Smooth muscle cell (in vitro differentiated cells): ENCODE data around the gene ANAPC2. TPM values are rescaled to one million over a fixed set of nuclear protein-coding genes. Genes with fewer than 3 reads are reported as not detected.

Source experiments
- DNase-seq: peaks from one replicate; lab custom pipeline; 2025; ENCODE audit not compliant: unreplicated experiment; lab: John Stamatoyannopoulos, UW
- H2AFZ ChIP-seq: fragments of 200-600 bp; sonication (generic); 2 replicates; pipeline ENCODE4 v1.6.0; 2016; ENCODE audit warnings: antibody characterized with exemption, low read depth, mild to moderate bottlenecking
- H3F3A ChIP-seq: fragments of 200-600 bp; sonication (generic); 2 replicates; pipeline ENCODE4 v1.6.0; 2017; ENCODE audit warnings: antibody characterized with exemption, low read depth
- H3K27ac ChIP-seq: fragments of 200-600 bp; sonication (generic); 2 replicates; pipeline ENCODE4 v1.5.1; 2016; ENCODE audit warnings: low read depth, mild to moderate bottlenecking
- H3K27me3 ChIP-seq: fragments of 200-600 bp; sonication (generic); 2 replicates; pipeline ENCODE4 v1.6.1; 2016; ENCODE audit warnings: low read depth, mild to moderate bottlenecking
- H3K36me3 ChIP-seq: fragments of 200-600 bp; sonication (generic); 2 replicates; pipeline ENCODE4 v1.5.1; 2016; ENCODE audit warnings: low read depth
- H3K4me1 ChIP-seq: fragments of 200-600 bp; sonication (generic); 2 replicates; pipeline ENCODE4 v1.5.1; 2016; ENCODE audit warnings: low read depth
- H3K4me2 ChIP-seq: fragments of 200-600 bp; sonication (generic); 2 replicates; pipeline ENCODE4 v1.6.0; 2016; ENCODE audit warnings: mild to moderate bottlenecking
- H3K4me3 ChIP-seq: fragments of 200-600 bp; sonication (generic); 2 replicates; pipeline ENCODE4 v1.5.1; 2016; ENCODE audit warnings: mild to moderate bottlenecking
- H3K79me2 ChIP-seq: fragments of 200-600 bp; sonication (generic); 2 replicates; pipeline ENCODE4 v1.6.0; 2016; ENCODE audit warnings: low read depth, mild to moderate bottlenecking
- H3K9ac ChIP-seq: fragments of 200-600 bp; sonication (generic); 2 replicates; pipeline ENCODE4 v1.6.0; 2016; ENCODE audit warnings: low read depth
- H3K9me3 ChIP-seq: fragments of 200-600 bp; sonication (generic); replicated peaks from 2 replicates; pipeline ENCODE4 v1.5.1; 2016; ENCODE audit warnings: low read depth
- H4K20me1 ChIP-seq: fragments of 200-600 bp; sonication (generic); 2 replicates; pipeline ENCODE4 v1.6.0; 2016; ENCODE audit warnings: low read depth
- WGBS: methylation state at CpG from one replicate; pipeline ENCODE4 v1.1.7; 2016; ENCODE audit warnings: low lambda C conversion rate; 5-methylcytosine and 5-hydroxymethylcytosine counted together
- polyA plus RNA-seq: library from polyadenylated mRNA; unstranded; fragments of >200 nt; fragmentation: Nextera tagmentation; extraction: Ambion mirVana; gene quantifications from 2 replicates; pipeline ENCODE4 v1.2.1, GENCODE V29; 2016
- total RNA-seq: library from RNA; depleted of rRNA; stranded (reverse); fragments of >200 nt; gene quantifications from 2 replicates; pipeline ENCODE4 v1.2.3, GENCODE V29; 2014
- TF ChIP-seq, protein P1 (sequence below): fragments of 200-600 bp; sonication (generic); IDR thresholded peaks from 2 replicates; pipeline ENCODE4 v1.5.1; 2017; ENCODE audit warnings: borderline replicate concordance, mild to moderate bottlenecking, antibody characterized with exemption; ENCODE audit not compliant: insufficient read depth, poor library complexity, severe bottlenecking

The ANAPC2 gene
- total and polyA plus RNA-seq, 2 experiments from 2014 or later = 6.6 to 12.6 TPM

DNA sequence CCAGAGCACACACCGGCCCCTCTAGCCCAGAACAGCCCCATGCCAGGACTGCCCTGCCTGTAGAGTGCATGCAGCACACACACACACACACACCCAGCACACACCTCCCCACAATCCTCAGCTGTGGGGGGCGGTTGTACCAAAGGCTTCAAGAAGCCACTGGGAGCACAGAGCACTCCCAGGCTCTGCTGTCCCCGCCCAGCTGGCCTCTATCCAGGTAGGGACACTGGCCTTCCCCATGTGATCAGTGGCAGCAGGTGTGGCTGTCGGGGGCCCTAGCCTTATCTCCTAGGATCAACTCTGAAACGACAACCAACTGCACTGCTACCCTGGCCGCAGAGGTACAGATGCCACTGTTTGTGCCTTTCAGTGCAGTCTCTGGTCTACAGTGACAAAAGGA, 2.0 kb downstream of the ANAPC2 start:
- no peaks in the 10 kb centered on the region for H3K9me3 ChIP-seq
- H2AFZ ChIP-seq = no peak overlapping the region
- no peak overlapping the region for H3K27ac ChIP-seq
- TF ChIP-seq, protein P1, sequence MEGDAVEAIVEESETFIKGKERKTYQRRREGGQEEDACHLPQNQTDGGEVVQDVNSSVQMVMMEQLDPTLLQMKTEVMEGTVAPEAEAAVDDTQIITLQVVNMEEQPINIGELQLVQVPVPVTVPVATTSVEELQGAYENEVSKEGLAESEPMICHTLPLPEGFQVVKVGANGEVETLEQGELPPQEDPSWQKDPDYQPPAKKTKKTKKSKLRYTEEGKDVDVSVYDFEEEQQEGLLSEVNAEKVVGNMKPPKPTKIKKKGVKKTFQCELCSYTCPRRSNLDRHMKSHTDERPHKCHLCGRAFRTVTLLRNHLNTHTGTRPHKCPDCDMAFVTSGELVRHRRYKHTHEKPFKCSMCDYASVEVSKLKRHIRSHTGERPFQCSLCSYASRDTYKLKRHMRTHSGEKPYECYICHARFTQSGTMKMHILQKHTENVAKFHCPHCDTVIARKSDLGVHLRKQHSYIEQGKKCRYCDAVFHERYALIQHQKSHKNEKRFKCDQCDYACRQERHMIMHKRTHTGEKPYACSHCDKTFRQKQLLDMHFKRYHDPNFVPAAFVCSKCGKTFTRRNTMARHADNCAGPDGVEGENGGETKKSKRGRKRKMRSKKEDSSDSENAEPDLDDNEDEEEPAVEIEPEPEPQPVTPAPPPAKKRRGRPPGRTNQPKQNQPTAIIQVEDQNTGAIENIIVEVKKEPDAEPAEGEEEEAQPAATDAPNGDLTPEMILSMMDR = no peak
- no peak overlapping the region for H3K4me3 ChIP-seq
- H4K20me1 ChIP-seq = peaks cover 10% of the 10 kb centered on the region
- peaks cover 18% of the 10 kb centered on the region for H3K4me1 ChIP-seq
- DNase-seq = no peak
- no peak overlapping the region for H3K9ac ChIP-seq
- peaks cover 39% of the 10 kb centered on the region for H3K79me2 ChIP-seq
- no peaks in the 10 kb centered on the region for H3K27me3 ChIP-seq
- peaks cover 12% of the 10 kb centered on the region for H3F3A ChIP-seq
- 90% methylated on average over 6 of the region's 6 CpGs for WGBS
- H3K36me3 ChIP-seq = no peaks in the 10 kb centered on the region
- peak overlapping the region; percentile 100 for H3K4me2 ChIP-seq

DNA sequence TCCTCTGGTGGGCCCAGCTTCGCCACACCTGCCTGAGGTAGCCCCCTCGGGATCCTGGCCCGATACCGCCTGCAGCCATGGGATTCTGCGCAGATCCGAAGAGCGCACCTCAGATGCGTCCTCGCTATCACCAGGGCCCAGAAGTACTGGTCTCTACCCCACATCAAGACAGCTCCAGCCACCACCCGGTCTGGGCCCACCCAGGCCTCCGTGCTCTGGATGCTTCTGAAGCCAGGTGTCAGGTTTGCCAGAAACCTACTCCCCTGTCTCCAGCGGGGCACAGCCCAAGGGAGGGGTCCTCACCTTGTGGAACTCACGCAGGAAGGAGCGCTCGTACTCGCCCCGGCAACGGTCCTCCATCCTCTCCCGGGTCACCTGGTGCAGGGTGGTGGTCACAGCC, 2.4 kb downstream of the ANAPC2 start:
- Histone ChIP-seq H3F3A (peaks cover 12% of the 10 kb centered on the region), H3K79me2 (peaks cover 36% of the 10 kb centered on the region), H3K36me3 (no peaks in the 10 kb centered on the region), H3K9me3 (no peaks in the 10 kb centered on the region), H3K4me2 (no peak overlapping the region), H3K4me3 (no peak overlapping the region), H3K27ac (no peak overlapping the region), H3K4me1 (peaks cover 18% of the 10 kb centered on the region), H4K20me1 (peaks cover 10% of the 10 kb centered on the region), H3K9ac (no peak overlapping the region), H3K27me3 (no peaks in the 10 kb centered on the region), H2AFZ (no peak overlapping the region)
- DNase-seq = no peak
- WGBS = 94% methylated on average over 19 of the region's 19 CpGs
- TF ChIP-seq, protein P1 = no peak

- WGBS = 95% methylated on average over 44 of the region's 48 CpGs
- Histone ChIP-seq H3K79me2 (peaks cover 27% of the 10 kb centered on the region), H3K36me3 (no peaks in the 10 kb centered on the region), H4K20me1 (peaks cover 9% of the 10 kb centered on the region), H3K4me1 (peaks cover 18% of the 10 kb centered on the region), H3K27me3 (no peaks in the 10 kb centered on the region), H3K4me3 (no peak overlapping the region), H3K27ac (no peak overlapping the region), H3K9me3 (no peaks in the 10 kb centered on the region), H2AFZ (no peak overlapping the region), H3F3A (peaks cover 9% of the 10 kb centered on the region), H3K9ac (no peak overlapping the region), H3K4me2 (no peak overlapping the region)
- DNase-seq = no peak
- TF ChIP-seq, protein P1 = no peak
Measured at GRCh38 chr9:137184881-137185660, 3.3 kb downstream of the ANAPC2 start.
